ENCODE data around the gene HS3ST5.
"Not testable (repeated sequence)": the region's sequence is repeated elsewhere in the genome, so short reads cannot be mapped to it uniquely, and the experiment has no call there.

The HS3ST5 gene

GRCh38 chr6:114276783-114277182 lies 66.0 kb downstream of the HS3ST5 start:
- no peak for DNase-seq (ENCODE audit: low spot score)

- no peak for DNase-seq (ENCODE audit: low spot score)
Measured at GRCh38 chr6:114274836-114275235, 68.0 kb downstream of the HS3ST5 start.

- DNase-seq (ENCODE audit: low spot score): no peak
Measured at GRCh38 chr6:114272582-114272981, 70.2 kb downstream of the HS3ST5 start.

- no peak for DNase-seq (ENCODE audit: low spot score)
Measured at GRCh38 chr6:114271405-114271804, 71.4 kb downstream of the HS3ST5 start.

- no peak for DNase-seq (ENCODE audit: low spot score)
Measured at GRCh38 chr6:114267897-114268296, 74.9 kb downstream of the HS3ST5 start.

GRCh38 chr6:114260810-114261209 lies 82.0 kb downstream of the HS3ST5 start:
- no peak for DNase-seq (ENCODE audit: low spot score)

- DNase-seq (ENCODE audit: low spot score): no peak
Measured at GRCh38 chr6:114258376-114258775, 84.4 kb downstream of the HS3ST5 start.

- no peak for DNase-seq (ENCODE audit: low spot score)
Measured at GRCh38 chr6:114253431-114253830, 89.4 kb downstream of the HS3ST5 start.

- no peak for DNase-seq (ENCODE audit: low spot score)
Measured at GRCh38 chr6:114249522-114249921, 93.3 kb downstream of the HS3ST5 start.

- no peak for DNase-seq (ENCODE audit: low spot score)
Measured at GRCh38 chr6:114247101-114247500, 95.7 kb downstream of the HS3ST5 start.

GRCh38 chr6:114240796-114241195 lies 102.0 kb downstream of the HS3ST5 start:
- DNase-seq (ENCODE audit: low spot score): no peak

GRCh38 chr6:114228675-114229074 lies 114.1 kb downstream of the HS3ST5 start:
- DNase-seq (ENCODE audit: low spot score): no peak

- DNase-seq (ENCODE audit: low spot score): no peak
Measured at GRCh38 chr6:114227944-114228468, 114.8 kb downstream of the HS3ST5 start.

- no peak for DNase-seq (ENCODE audit: low spot score)
Measured at GRCh38 chr6:114220241-114220640, 122.6 kb downstream of the HS3ST5 start.

GRCh38 chr6:114218437-114219340 lies 124.1 kb downstream of the HS3ST5 start:
- DNase-seq (ENCODE audit: low spot score): no peak

GRCh38 chr6:114217996-114218395 lies 124.8 kb downstream of the HS3ST5 start:
- DNase-seq (ENCODE audit: low spot score): not testable (repeated sequence)

- no peak for DNase-seq (ENCODE audit: low spot score)
Measured at GRCh38 chr6:114216789-114217467, 125.9 kb downstream of the HS3ST5 start.

- no peak for DNase-seq (ENCODE audit: low spot score)
Measured at GRCh38 chr6:114210467-114210866, 132.4 kb downstream of the HS3ST5 start.

- DNase-seq (ENCODE audit: low spot score): no peak
Measured at GRCh38 chr6:114203460-114203859, 139.4 kb downstream of the HS3ST5 start.

- DNase-seq (ENCODE audit: low spot score): no peak
Measured at GRCh38 chr6:114202389-114202788, 140.4 kb downstream of the HS3ST5 start.

GRCh38 chr6:114200891-114201290 lies 141.9 kb downstream of the HS3ST5 start:
- DNase-seq (ENCODE audit: low spot score): no peak

- DNase-seq (ENCODE audit: low spot score): no peak
Measured at GRCh38 chr6:114195631-114196403, 147.0 kb downstream of the HS3ST5 start.
